GM21723 (cell line): ENCODE results near the gene SNAP47.
A peak's percentile ranks its signal among the peaks of the same experiment; 100 is the strongest.

ENCODE experiments used
- ATAC-seq: cut with Tn5 transposase; IDR thresholded peaks from one replicate; pipeline ENCODE4 v1.9.1; 2021; ENCODE audit warnings: mild to moderate bottlenecking, moderate library complexity; ENCODE audit not compliant: unreplicated experiment

SNAP47 gene

GRCh38 chr1:227748496-227749182, 13.4 kb downstream of the SNAP47 start:
- ATAC-seq, result no peak

- ATAC-seq, result no peak
These were observed 14.0 kb downstream of the SNAP47 start for GRCh38 chr1:227749225-227749624.

- ATAC-seq, result no peak
These were observed 14.9 kb downstream of the SNAP47 start for GRCh38 chr1:227749916-227750710.

GRCh38 chr1:227753999-227754711, 18.9 kb downstream of the SNAP47 start:
- no peak for ATAC-seq

GRCh38 chr1:227754958-227755357, 19.7 kb downstream of the SNAP47 start:
- no peak for ATAC-seq

GRCh38 chr1:227756172-227756959, 21.1 kb downstream of the SNAP47 start:
- ATAC-seq, result no peak

GRCh38 chr1:227757781-227758180, 22.5 kb downstream of the SNAP47 start:
- ATAC-seq, result no peak

- peak; percentile 52 for ATAC-seq
These were observed 23.1 kb downstream of the SNAP47 start for GRCh38 chr1:227758366-227758765.

- ATAC-seq, result no peak
These were observed 24.4 kb downstream of the SNAP47 start for GRCh38 chr1:227759341-227760300.

- ATAC-seq, result no peak
These were observed 25.1 kb downstream of the SNAP47 start for GRCh38 chr1:227760377-227760776.

GRCh38 chr1:227761621-227762230, 26.5 kb downstream of the SNAP47 start:
- no peak for ATAC-seq

- ATAC-seq, result peak; percentile 72
These were observed 27.1 kb downstream of the SNAP47 start for GRCh38 chr1:227762231-227762911.

- ATAC-seq, result no peak
These were observed 28.2 kb downstream of the SNAP47 start for GRCh38 chr1:227763246-227764018.

GRCh38 chr1:227764019-227764391, 28.8 kb downstream of the SNAP47 start:
- ATAC-seq, result no peak

- no peak for ATAC-seq
These were observed 30.2 kb downstream of the SNAP47 start for GRCh38 chr1:227765261-227766014.

GRCh38 chr1:227766015-227766634, 30.9 kb downstream of the SNAP47 start:
- peak; percentile 38 for ATAC-seq
